NCI-H345 treated with DMSO at 0.1 percent for 48 hours (cell line): ENCODE data around the gene SMIM20.
"Not testable (repeated sequence)": the region's sequence is repeated elsewhere in the genome, so short reads cannot be mapped to it uniquely, and the experiment has no call there.

ENCODE experiments used
- DNase-seq: peaks from one replicate; lab custom pipeline; 2025; ENCODE audit not compliant: unreplicated experiment; lab: John Stamatoyannopoulos, UW

The SMIM20 gene

GRCh38 chr4:25913851-25914669, at the start of gene SMIM20:
TSS of gene SMIM20 (plus strand) at chr4:25914220. CDS start at chr4:25914314, 94 bp downstream.
- no peak for DNase-seq

GRCh38 chr4:25865586-25865985, 48.4 kb upstream of the SMIM20 start:
- no peak for DNase-seq

- DNase-seq: not testable (repeated sequence)
These were observed 47.6 kb upstream of the SMIM20 start for GRCh38 chr4:25866401-25866800.

- DNase-seq: no peak
These were observed 46.2 kb upstream of the SMIM20 start for GRCh38 chr4:25867781-25868294.

DNA sequence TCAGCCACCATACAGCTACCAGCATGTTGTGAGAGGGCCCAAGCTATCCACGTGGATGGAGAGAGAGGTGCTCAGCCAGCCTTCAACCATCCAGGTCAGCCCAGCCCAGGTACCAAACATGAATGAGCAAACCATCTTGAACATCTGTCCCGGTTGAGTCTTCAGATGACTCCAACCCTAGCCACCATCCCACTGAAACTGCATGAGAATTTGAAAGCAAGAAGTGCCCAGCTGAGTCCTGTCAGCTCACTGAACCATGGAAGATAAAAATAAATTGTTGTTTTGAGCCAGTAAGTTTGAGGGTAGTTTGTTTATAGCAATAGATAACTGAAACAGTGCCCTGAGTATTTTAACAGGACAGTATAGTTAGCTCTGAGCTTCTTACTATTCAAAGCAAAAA, 43.9 kb upstream of the SMIM20 start:
- DNase-seq: no peak

DNA sequence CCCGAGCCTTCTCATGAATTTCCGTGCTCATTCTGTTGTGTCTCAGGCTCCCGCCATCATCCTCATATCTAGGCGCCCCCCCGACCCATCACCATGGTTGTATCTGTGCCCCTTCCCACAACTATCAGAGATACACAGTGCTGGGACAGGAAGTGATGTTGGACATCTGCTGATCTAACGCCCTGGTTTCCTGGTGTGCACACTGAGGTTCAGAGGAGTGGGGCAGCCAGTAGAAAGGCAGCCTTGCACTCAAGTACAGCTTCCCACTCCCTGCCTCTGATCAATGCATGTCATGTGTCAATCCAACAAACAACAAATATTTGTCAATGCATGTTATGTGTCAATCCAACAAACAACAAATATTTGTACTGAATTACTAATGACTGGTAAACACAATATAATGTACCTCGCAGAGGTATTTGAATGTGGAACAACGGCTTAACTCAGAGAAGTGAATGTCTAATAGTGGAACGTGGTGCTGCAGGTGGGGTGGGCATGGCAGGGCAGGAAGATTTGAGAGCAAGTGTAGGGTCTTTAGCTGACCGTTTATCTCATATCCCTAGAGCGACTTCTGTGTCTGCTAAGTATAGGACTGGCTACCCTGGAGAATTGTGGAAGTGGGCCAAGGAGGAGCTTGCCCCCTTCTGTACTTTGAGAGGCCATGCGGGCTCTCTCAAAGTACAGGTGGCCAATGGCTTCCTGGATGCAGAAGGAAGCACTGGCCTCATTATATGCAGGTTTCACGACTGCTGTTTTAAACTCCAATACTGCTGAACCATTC, 41.0 kb upstream of the SMIM20 start:
- no peak for DNase-seq

GRCh38 chr4:25873632-25874129, 40.3 kb upstream of the SMIM20 start:
- no peak for DNase-seq

DNA sequence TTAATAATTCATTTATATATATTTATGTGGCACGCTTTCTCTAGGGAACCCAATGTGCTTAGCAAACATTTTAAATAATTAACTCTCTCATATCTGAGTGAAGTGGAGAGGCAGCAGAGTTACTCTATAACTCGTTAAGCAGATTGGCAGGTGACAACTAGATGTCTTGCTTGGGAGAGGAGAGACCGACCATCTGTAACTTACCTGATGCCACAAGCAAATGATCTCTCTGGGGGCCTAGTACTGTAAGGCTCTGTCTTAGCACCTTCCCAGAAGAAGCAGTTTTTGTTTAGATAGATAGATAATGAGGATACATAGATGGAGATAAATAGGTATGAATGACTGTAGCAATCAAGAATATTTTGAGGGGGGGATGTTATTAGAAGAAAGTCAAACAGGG, 39.4 kb upstream of the SMIM20 start:
- no peak for DNase-seq

DNA sequence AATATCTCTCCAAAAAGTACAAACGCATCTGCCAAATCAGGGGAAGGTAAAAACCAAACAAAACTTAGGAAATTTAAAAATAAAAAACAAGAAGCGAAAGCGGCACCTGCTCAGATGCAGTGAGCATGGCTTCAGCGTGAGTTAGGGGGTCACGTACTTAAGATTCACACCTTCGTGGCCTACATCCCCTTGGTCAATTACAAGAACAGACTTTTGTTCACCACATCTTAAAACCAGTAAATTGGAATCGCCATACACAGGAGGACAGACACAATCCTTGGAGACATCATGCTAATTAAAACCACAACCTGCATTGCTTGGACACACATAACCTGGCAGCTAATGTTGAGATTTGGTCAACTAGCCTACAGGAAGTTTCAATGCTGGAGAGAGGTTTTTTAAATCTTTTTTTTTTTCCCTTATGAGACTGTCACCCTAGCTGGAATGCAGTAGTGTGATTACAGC, 38.7 kb upstream of the SMIM20 start:
- no peak for DNase-seq

- no peak for DNase-seq
These were observed 35.3 kb upstream of the SMIM20 start for GRCh38 chr4:25878676-25879075.

GRCh38 chr4:25879091-25879584, 34.9 kb upstream of the SMIM20 start:
- no peak for DNase-seq

DNA sequence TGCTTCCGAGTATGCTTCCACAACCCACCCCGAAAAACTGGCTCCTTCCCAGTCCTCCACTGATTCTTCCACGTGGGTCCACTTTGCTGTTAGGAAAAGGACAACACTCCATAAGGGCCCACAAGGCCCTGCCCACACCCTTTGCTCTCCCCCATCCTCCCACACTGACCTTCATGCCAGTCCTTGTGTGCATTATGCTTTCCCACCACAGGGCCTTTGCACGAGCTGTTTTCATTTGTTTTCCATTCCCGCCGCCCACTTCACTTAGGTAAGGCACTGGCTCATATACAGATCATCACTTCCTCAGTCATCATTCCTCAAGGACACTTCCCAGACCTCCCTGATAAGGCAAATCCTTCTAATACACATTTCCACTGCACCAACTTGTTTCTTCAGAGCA, 34.4 kb upstream of the SMIM20 start:
- no peak for DNase-seq

- no peak for DNase-seq
These were observed 33.9 kb upstream of the SMIM20 start for GRCh38 chr4:25879991-25880651.

GRCh38 chr4:25881193-25881592, 32.8 kb upstream of the SMIM20 start:
- no peak for DNase-seq

GRCh38 chr4:25882226-25882625, 31.8 kb upstream of the SMIM20 start:
- DNase-seq: no peak

DNA sequence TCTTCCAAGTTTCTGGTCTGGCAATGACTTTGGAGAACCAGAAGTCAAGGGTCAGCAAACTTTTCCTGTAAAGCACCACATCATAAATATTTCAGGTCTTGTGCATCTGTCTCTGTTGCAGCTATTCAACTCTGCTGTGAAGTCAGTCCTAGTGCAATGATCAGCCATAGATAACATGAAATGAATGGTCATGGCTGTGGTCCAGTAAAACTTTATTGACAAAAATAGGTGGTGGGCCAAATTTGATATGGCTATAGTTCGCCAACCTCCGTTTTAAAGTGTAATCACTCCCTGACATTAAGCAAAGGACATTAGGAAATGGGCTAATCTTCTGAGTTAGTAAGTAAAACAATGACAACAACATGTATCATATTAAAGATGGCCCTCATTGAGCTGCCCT, 30.5 kb upstream of the SMIM20 start:
- no peak for DNase-seq

GRCh38 chr4:25884031-25884782, 29.8 kb upstream of the SMIM20 start:
- no peak for DNase-seq

GRCh38 chr4:25888781-25889180, 25.2 kb upstream of the SMIM20 start:
- no peak for DNase-seq

DNA sequence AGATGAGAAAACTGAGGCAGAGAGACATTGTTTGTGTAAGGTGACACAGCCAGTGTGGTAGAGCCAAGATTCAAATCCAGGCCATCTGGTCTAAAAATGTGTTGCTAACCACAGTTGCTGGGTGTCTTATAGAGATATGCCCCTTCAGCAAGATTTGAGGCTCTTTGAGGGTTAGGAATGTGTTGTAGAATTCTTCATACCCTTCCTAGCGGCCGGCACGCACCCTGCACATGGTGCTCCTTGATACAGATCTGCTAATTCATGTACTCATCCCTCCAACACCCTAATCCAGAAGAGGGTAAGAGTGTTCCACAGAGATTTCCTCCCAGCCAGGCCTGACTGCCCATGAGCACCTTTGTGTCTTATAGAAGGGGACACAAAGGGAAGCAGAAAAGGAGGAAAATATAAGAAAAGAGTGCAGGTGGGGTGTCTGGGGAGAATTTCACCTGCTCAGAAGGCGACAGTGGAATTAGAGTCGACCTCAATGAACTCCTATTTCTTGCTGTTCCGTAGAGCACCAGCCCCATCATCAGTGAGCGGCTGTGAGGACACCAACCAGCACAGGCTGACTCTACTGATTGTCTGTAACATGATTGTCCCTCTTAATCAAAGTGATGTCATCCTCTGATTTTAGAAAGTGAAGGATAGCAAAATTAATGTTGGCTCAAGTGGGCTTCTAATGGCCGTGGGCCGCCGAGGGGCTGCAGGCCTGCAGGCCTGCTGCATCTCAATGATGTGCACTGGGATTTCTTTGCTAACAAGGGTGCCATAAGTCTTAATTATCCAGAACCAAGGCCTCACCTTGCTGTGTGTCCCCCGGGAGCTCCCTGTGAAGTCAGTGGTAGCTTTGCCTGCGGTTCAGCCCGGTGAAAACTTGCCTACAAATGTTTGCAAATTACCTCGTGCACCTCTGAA, 24.2 kb upstream of the SMIM20 start:
- DNase-seq: no peak
